HEK293 (cell line): Measurements from ENCODE around the gene TTC22.

Experiments
- CTCF ChIA-PET: fragments of 350-600 bp; formaldehyde crosslinking; extraction: SDS; loops from one replicate; lab custom pipeline; 2021; ENCODE audit warnings: antibody characterized with exemption; lab: Yijun Ruan, JAX
- POLR2A ChIA-PET: fragments of 300-600 bp; formaldehyde crosslinking; extraction: SDS; loops from one replicate; lab custom pipeline; 2020; ENCODE audit warnings: antibody characterized with exemption, inconsistent platforms; lab: Yijun Ruan, JAX
- H3K27ac ChIP-seq: fragments of 200-500 bp; sonication (Bioruptor generic); 2 replicates; pipeline ENCODE4 v1.5.1; 2014; ENCODE audit warnings: low read depth, low read length, control low read depth, inconsistent platforms; ENCODE audit errors: extremely low read depth
- H3K36me3 ChIP-seq, 2 experiments: fragments of 200-500 bp in 1 of 2; sonication (Bioruptor generic) in 1 of 2; 1 replicate in 1 of 2; 2 replicates in 1 of 2; pipeline ENCODE4 v1.5.1; 2014 to 2017; ENCODE audit warnings: inconsistent platforms in 2 of 2, low read length in 2 of 2; ENCODE audit not compliant: control insufficient read depth in 2 of 2, insufficient read depth in 1 of 2
- H3K4me1 ChIP-seq: fragments of 200-500 bp; sonication (Bioruptor generic); 2 replicates; pipeline ENCODE4 v1.5.1; 2014; ENCODE audit warnings: mild to moderate bottlenecking, low read length, inconsistent platforms; ENCODE audit not compliant: control insufficient read depth, insufficient read depth
- H3K4me3 ChIP-seq: 2 replicates; pipeline ENCODE4 v1.5.1; 2011; ENCODE audit warnings: low read depth, mild to moderate bottlenecking, control low read depth, low read length, moderate library complexity
- H3K9me3 ChIP-seq: fragments of 200-500 bp; sonication (Bioruptor generic); 2 replicates; pipeline ENCODE4 v1.5.1; 2014; ENCODE audit warnings: low read depth, low read length, inconsistent platforms; ENCODE audit not compliant: control insufficient read depth, insufficient read depth
- AEBP2 ChIP-seq: fragments of 450-650 bp; formaldehyde crosslinking; IDR thresholded peaks from 2 replicates; pipeline ENCODE4 v1.5.1; 2016; ENCODE audit warnings: missing biosample characterization, missing genetic modification characterization, borderline replicate concordance
- GLI2 ChIP-seq: fragments of 450-650 bp; formaldehyde crosslinking; IDR thresholded peaks from 2 replicates; pipeline ENCODE4; 2017; ENCODE audit warnings: missing biosample characterization, missing genetic modification characterization, low read depth, borderline replicate concordance
- MEIS1 ChIP-seq: sonication (generic); formaldehyde crosslinking; IDR thresholded peaks from 2 replicates; pipeline ENCODE4 v1.8.1; 2022; ENCODE audit warnings: missing genetic modification reagents, mild to moderate bottlenecking, borderline replicate concordance
- PRDM4 ChIP-seq: fragments of 450-650 bp; formaldehyde crosslinking; IDR thresholded peaks from 2 replicates; pipeline ENCODE4 v1.5.1; 2017; ENCODE audit warnings: missing biosample characterization, missing genetic modification characterization
- YY1 ChIP-seq: fragments of 450-650 bp; formaldehyde crosslinking; IDR thresholded peaks from 2 replicates; pipeline ENCODE4 v1.5.1; 2018; ENCODE audit warnings: missing biosample characterization, missing genetic modification characterization
- ZBTB17 ChIP-seq: fragments of 450-650 bp; formaldehyde crosslinking; IDR thresholded peaks from 2 replicates; pipeline ENCODE4 v1.5.1; 2016; ENCODE audit warnings: missing biosample characterization, missing genetic modification characterization
- ZBTB21 ChIP-seq: fragments of 450-650 bp; formaldehyde crosslinking; IDR thresholded peaks from 2 replicates; pipeline ENCODE4 v1.5.1; 2017; ENCODE audit warnings: missing biosample characterization, missing genetic modification characterization
- ZFP3 ChIP-seq: fragments of 450-650 bp; formaldehyde crosslinking; IDR thresholded peaks from 2 replicates; pipeline ENCODE4 v1.5.1; 2016; ENCODE audit warnings: low read depth, missing biosample characterization, missing genetic modification characterization
- ZNF354C ChIP-seq: fragments of 450-650 bp; formaldehyde crosslinking; IDR thresholded peaks from 2 replicates; pipeline ENCODE4 v1.5.1; 2016; ENCODE audit warnings: missing biosample characterization, missing genetic modification characterization, low read depth, borderline replicate concordance
- ZNF366 ChIP-seq: fragments of 450-650 bp; formaldehyde crosslinking; conservative IDR thresholded peaks from 2 replicates; pipeline ENCODE4 v1.5.1; 2016; ENCODE audit warnings: missing biosample characterization, missing genetic modification characterization
- ZNF426 ChIP-seq: fragments of 450-650 bp; formaldehyde crosslinking; IDR thresholded peaks from 2 replicates; pipeline ENCODE4 v1.5.1; 2017; ENCODE audit warnings: missing biosample characterization, missing genetic modification characterization, mild to moderate bottlenecking, inconsistent platforms, moderate library complexity
- ZNF48 ChIP-seq: fragments of 450-650 bp; formaldehyde crosslinking; IDR thresholded peaks from 2 replicates; pipeline ENCODE4 v1.5.1; 2016; ENCODE audit warnings: missing biosample characterization, missing genetic modification characterization
- ZNF501 ChIP-seq: fragments of 450-650 bp; formaldehyde crosslinking; IDR thresholded peaks from 2 replicates; pipeline ENCODE4 v1.5.1; 2016; ENCODE audit warnings: missing biosample characterization, missing genetic modification characterization
- ZNF623 ChIP-seq: fragments of 450-650 bp; formaldehyde crosslinking; IDR thresholded peaks from 2 replicates; pipeline ENCODE4 v1.5.1; 2016; ENCODE audit warnings: missing biosample characterization, missing genetic modification characterization
- ZNF654 ChIP-seq: fragments of 450-650 bp; formaldehyde crosslinking; IDR thresholded peaks from 2 replicates; pipeline ENCODE4 v1.5.1; 2016; ENCODE audit warnings: low read depth, missing biosample characterization, missing genetic modification characterization
- ZNF701 ChIP-seq: fragments of 450-650 bp; formaldehyde crosslinking; IDR thresholded peaks from 2 replicates; pipeline ENCODE4 v1.5.1; 2016; ENCODE audit warnings: missing biosample characterization, missing genetic modification characterization
- ZNF704 ChIP-seq: fragments of 450-650 bp; formaldehyde crosslinking; IDR thresholded peaks from 2 replicates; pipeline ENCODE4 v1.5.1; 2016; ENCODE audit warnings: missing biosample characterization, missing genetic modification characterization
- ZNF747 ChIP-seq: fragments of 450-650 bp; formaldehyde crosslinking; IDR thresholded peaks from 2 replicates; pipeline ENCODE4 v1.5.1; 2016; ENCODE audit warnings: missing biosample characterization, missing genetic modification characterization
- TF ChIP-seq, protein P1 (sequence below): fragments of 450-650 bp; formaldehyde crosslinking; IDR thresholded peaks from 2 replicates; pipeline ENCODE4 v1.5.1; 2016; ENCODE audit warnings: missing biosample characterization, missing genetic modification characterization
- TF ChIP-seq, protein P2 (sequence below): fragments of 450-650 bp; formaldehyde crosslinking; optimal IDR thresholded peaks from 2 replicates; pipeline ENCODE3; 2016; ENCODE audit warnings: missing biosample characterization, mild to moderate bottlenecking, missing genetic modification characterization

The TTC22 gene

DNA sequence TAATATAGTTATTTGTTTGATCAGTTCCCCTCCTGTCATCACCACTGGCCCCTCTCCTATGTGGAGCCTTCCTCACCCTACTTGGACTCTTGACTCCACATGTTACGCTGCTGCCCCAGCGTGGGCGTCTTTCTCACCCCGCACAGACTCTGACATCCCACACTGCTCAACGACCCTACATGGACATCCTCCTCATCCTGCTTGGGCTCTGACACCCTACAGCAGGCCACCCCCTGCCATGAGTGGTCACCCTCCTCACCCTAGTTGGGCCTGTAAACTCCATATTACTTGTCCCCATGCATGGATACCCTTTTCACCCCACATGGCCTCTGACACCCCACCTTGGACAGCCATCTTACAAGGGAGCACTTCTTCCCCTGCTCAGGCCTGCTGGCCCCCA lies 64.4 kb downstream of the TTC22 start:
- Histone ChIP-seq H3K36me3 (peaks cover 44 to 88% of the 10 kb centered on the region in 2 experiments), H3K4me3 (no peak overlapping the region), H3K27ac (no peak overlapping the region), H3K4me1 (no peaks in the 10 kb centered on the region), H3K9me3 (no peaks in the 10 kb centered on the region)
- CTCF ChIA-PET: no interaction called here
- no peak for TF ChIP-seq ZNF704 (tag by site-specific recombination)
- TF ChIP-seq ZNF701 (tag by site-specific recombination): no peak
- TF ChIP-seq GLI2 (tag by site-specific recombination): no peak
- TF ChIP-seq, protein P1, sequence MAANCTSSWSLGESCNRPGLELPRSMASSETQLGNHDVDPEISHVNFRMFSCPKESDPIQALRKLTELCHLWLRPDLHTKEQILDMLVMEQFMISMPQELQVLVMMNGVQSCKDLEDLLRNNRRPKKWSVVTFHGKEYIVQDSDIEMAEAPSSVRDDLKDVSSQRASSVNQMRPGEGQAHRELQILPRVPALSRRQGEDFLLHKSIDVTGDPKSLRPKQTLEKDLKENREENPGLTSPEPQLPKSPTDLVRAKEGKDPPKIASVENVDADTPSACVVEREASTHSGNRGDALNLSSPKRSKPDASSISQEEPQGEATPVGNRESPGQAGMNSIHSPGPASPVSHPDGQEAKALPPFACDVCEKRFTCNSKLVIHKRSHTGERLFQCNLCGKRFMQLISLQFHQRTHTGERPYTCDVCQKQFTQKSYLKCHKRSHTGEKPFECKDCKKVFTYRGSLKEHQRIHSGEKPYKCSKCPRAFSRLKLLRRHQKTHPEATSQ (tag by site-specific recombination): no peak
- TF ChIP-seq ZBTB17 (tag by site-specific recombination): no peak
- TF ChIP-seq ZNF48 (tag by site-specific recombination): no peak
- no peak for TF ChIP-seq ZNF501 (tag by site-specific recombination)
- no peak for TF ChIP-seq ZNF654 (tag by site-specific recombination)
- no peak for TF ChIP-seq ZNF366 (tag by site-specific recombination)
- no peak for TF ChIP-seq MEIS1 (CRISPR knock-in tag)
- no peak for TF ChIP-seq YY1 (tag by site-specific recombination)
- no peak for TF ChIP-seq ZNF623 (tag by site-specific recombination)
- TF ChIP-seq, protein P2, sequence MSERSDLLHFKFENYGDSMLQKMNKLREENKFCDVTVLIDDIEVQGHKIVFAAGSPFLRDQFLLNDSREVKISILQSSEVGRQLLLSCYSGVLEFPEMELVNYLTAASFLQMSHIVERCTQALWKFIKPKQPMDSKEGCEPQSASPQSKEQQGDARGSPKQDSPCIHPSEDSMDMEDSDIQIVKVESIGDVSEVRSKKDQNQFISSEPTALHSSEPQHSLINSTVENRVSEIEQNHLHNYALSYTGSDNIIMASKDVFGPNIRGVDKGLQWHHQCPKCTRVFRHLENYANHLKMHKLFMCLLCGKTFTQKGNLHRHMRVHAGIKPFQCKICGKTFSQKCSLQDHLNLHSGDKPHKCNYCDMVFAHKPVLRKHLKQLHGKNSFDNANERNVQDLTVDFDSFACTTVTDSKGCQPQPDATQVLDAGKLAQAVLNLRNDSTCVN (tag by site-specific recombination): no peak
- no peak for TF ChIP-seq AEBP2 (tag by site-specific recombination)
- TF ChIP-seq PRDM4: no peak
- TF ChIP-seq ZFP3 (tag by site-specific recombination): no peak
- TF ChIP-seq ZNF747 (tag by site-specific recombination): no peak
- TF ChIP-seq ZNF354C (tag by site-specific recombination): no peak
- TF ChIP-seq ZNF426: no peak
- TF ChIP-seq ZBTB21 (tag by site-specific recombination): no peak
- POLR2A ChIA-PET: no interaction called here
